Left ventricle myocardium superior (tissue), 1 donor: ENCODE results near the gene PRDX1. TPM values are rescaled to one million over a fixed set of nuclear protein-coding genes. Genes with fewer than 3 reads are reported as not detected.
"Not testable (repeated sequence)": the region's sequence is repeated elsewhere in the genome, so short reads cannot be mapped to it uniquely, and the experiment has no call there.

Source experiments
- ATAC-seq: fragments of 200-7000 bp; cut with Tn5 transposase; one replicate; pipeline ENCODE4 v1.9.1; 2020; ENCODE audit warnings: mild to moderate bottlenecking, moderate library complexity
- DNase-seq: peaks from one replicate; pipeline ENCODE4 v3.0.0-alpha.2; 2020
- intact Hi-C: fragments of 100-400 bp; cut with micrococcal nuclease; formaldehyde crosslinking; loops from one replicate; pipeline ENCODE4 v1.11.0; 2022
- total RNA-seq: library from RNA; stranded (reverse); fragmentation: NEBNext Ultra II Directional; extraction: Animal tissue kit (Norgen Biotek cat#: 25700); gene quantifications from one replicate; pipeline ENCODE4 v1.2.1, GENCODE V29; 2021
- donor health status: DM: no; HTN: yes; CAD: no; lungs with severe emphysema.

Gene PRDX1
- total RNA-seq, 1 donor from 2014 or later: 311 TPM

GRCh38 chr1:45542591-45542990 lies 20.9 kb upstream of the PRDX1 start:
- no peak for DNase-seq
- ATAC-seq: peak; percentile 55
- intact Hi-C loops: no loop called here

- DNase-seq: no peak
- ATAC-seq: no peak
- intact Hi-C loops: no loop called here
These were observed 19.5 kb upstream of the PRDX1 start for GRCh38 chr1:45541193-45541592.

GRCh38 chr1:45536886-45537285 lies 15.2 kb upstream of the PRDX1 start:
- DNase-seq (no peak), ATAC-seq (no peak)
- intact Hi-C loops: no loop called here

- intact Hi-C loops: no loop called here
- DNase-seq: no peak
- no peak for ATAC-seq
These were observed 14.5 kb upstream of the PRDX1 start for GRCh38 chr1:45535988-45536766.

GRCh38 chr1:45531873-45532272 lies 10.2 kb upstream of the PRDX1 start:
- intact Hi-C loops: no loop called here
- ATAC-seq (no peak), DNase-seq (no peak)

- no peak for DNase-seq
- intact Hi-C loops: no loop called here
- no peak for ATAC-seq
These were observed 9.0 kb upstream of the PRDX1 start for GRCh38 chr1:45530632-45531135.

- intact Hi-C loops: no loop called here
- ATAC-seq (no peak), DNase-seq (no peak)
These were observed 4.5 kb upstream of the PRDX1 start for GRCh38 chr1:45526135-45526644.

- intact Hi-C loops, ATAC-seq, DNase-seq: not testable (repeated sequence)
These were observed 2.3 kb upstream of the PRDX1 start for GRCh38 chr1:45523975-45524374.

- intact Hi-C loops, ATAC-seq, DNase-seq: not testable (repeated sequence)
These were observed 1.8 kb upstream of the PRDX1 start for GRCh38 chr1:45523516-45523915.

- no peak for ATAC-seq
- no peak for DNase-seq
- intact Hi-C loops: no loop called here
These were observed 830 bp upstream of the PRDX1 start for GRCh38 chr1:45522324-45523104.

GRCh38 chr1:45519774-45520173 lies 1.9 kb downstream of the PRDX1 start:
- intact Hi-C loops, ATAC-seq, DNase-seq: not testable (repeated sequence)

- intact Hi-C loops: no loop called here
- ATAC-seq: no peak
- no peak for DNase-seq
These were observed 2.8 kb downstream of the PRDX1 start for GRCh38 chr1:45518910-45519309.

- ATAC-seq, DNase-seq, intact Hi-C loops: not testable (repeated sequence)
These were observed 3.3 kb downstream of the PRDX1 start for GRCh38 chr1:45518366-45518765.

- ATAC-seq (no peak), DNase-seq (no peak)
- intact Hi-C loops: no loop called here
These were observed 5.2 kb downstream of the PRDX1 start for GRCh38 chr1:45516465-45516864.

- ATAC-seq (no peak), DNase-seq (no peak)
- intact Hi-C loops: no loop called here
These were observed 5.6 kb downstream of the PRDX1 start for GRCh38 chr1:45516036-45516435.

GRCh38 chr1:45513532-45514260 lies 8.0 kb downstream of the PRDX1 start:
- ATAC-seq, intact Hi-C loops, DNase-seq: not testable (repeated sequence)

GRCh38 chr1:45512641-45513054 lies 9.0 kb downstream of the PRDX1 start:
- ATAC-seq (peak; percentile 60), DNase-seq (peak; percentile 50)
- intact Hi-C loops: no loop called here

GRCh38 chr1:45510972-45511527 lies 10.6 kb downstream of the PRDX1 start:
- intact Hi-C loops: no loop called here
- no peak for ATAC-seq

More at GRCh38 chr1:45510972-45511527, 10.6 kb downstream of the PRDX1 start:
- DNase-seq: no peak
